Heart left ventricle (tissue), 16 donors: ENCODE data around the gene SUMF1. TPM values are rescaled to one million over a fixed set of nuclear protein-coding genes. Genes with fewer than 3 reads are reported as not detected.

Experiments used
- ATAC-seq, 4 donors: fragments of 200-7000 bp; cut with Tn5 transposase; one replicate each; pipeline ENCODE4 v1.9.1; 2020 to 2022; ENCODE audit warnings: moderate library complexity in 4 of 4, mild to moderate bottlenecking in 3 of 4, moderate number of reproducible peaks in 1 of 4
- DNase-seq, 5 donors: peaks; one replicate each; pipeline ENCODE4 v3.0.0-alpha.2; 2020
- H3K27ac ChIP-seq, 12 donors: fragments of 200-600 bp; sonication (generic) in 4 of 12; one replicate each; pipeline versions ENCODE4 v1.5.0 to v1.8.0; 2016 to 2022; ENCODE audit warnings: mild to moderate bottlenecking in 2 of 12
- H3K27me3 ChIP-seq, 9 donors: fragments of 200-600 bp; sonication (generic) in 2 of 9; one replicate each; pipeline versions ENCODE4 v1.5.1 to v1.8.0; 2016 to 2022; ENCODE audit warnings: mild to moderate bottlenecking in 3 of 9
- H3K36me3 ChIP-seq, 9 donors: fragments of 200-600 bp; sonication (generic) in 2 of 9; one replicate each; pipeline versions ENCODE4 v1.5.0 to v1.8.0; 2018 to 2022; ENCODE audit warnings: mild to moderate bottlenecking in 2 of 9
- H3K4me1 ChIP-seq, 12 donors: fragments of 200-600 bp; sonication (generic) in 4 of 12; one replicate each; pipeline versions ENCODE4 v1.5.0 to v1.8.0; 2016 to 2022; ENCODE audit warnings: mild to moderate bottlenecking in 3 of 12
- H3K4me3 ChIP-seq, 12 donors: fragments of 200-600 bp; sonication (generic) in 4 of 12; one replicate each; pipeline versions ENCODE4 v1.5.0 to v1.8.0; 2017 to 2022; ENCODE audit warnings: mild to moderate bottlenecking in 9 of 12, moderate library complexity in 4 of 12
- H3K9me3 ChIP-seq, 12 donors: fragments of 200-600 bp; sonication (generic) in 4 of 12; one replicate each; pipeline versions ENCODE4 v1.5.0 to v1.8.0; 2016 to 2022; ENCODE audit warnings: mild to moderate bottlenecking in 1 of 12
- CTCF ChIP-seq, 12 donors: fragments of 200-600 bp; sonication (generic) in 4 of 12; IDR thresholded peaks; one replicate each; pipeline versions ENCODE4 v1.5.0 to v1.8.0; 2018 to 2022; ENCODE audit warnings: antibody characterized with exemption in 12 of 12, mild to moderate bottlenecking in 5 of 12
- POLR2A ChIP-seq, 2 donors: fragments of 450-650 bp; IDR thresholded peaks; one replicate each; pipeline ENCODE4 v1.6.1; 2017; ENCODE audit warnings: antibody characterized with exemption in 2 of 2, mild to moderate bottlenecking in 2 of 2, moderate library complexity in 2 of 2
- WGBS, 4 donors: extraction: QIAGEN DNeasy Blood & Tissue Kit in 2 of 4; methylation state at CpG; one replicate each; pipeline versions ENCODE4 v1.1.5 to v1.1.7; 2013 to 2018; 5-methylcytosine and 5-hydroxymethylcytosine counted together
- intact Hi-C, 10 donors: fragments of 100-400 bp; cut with DNase I; formaldehyde crosslinking; loops; one replicate each; pipeline versions ENCODE4 v1.11.1 to v1.14.2; 2022
- polyA plus RNA-seq, 2 donors: library from polyadenylated mRNA; stranded (reverse); fragments of 200-250 nt; gene quantifications; one replicate each; pipeline ENCODE4 v1.2.3, GENCODE V29; 2013
- total RNA-seq, 9 donors: library from RNA; depleted of rRNA in 2 of 9; stranded (reverse); fragments of >200 nt in 2 of 9; fragmentation: NEBNext Ultra II Directional in 3 of 9; extraction: Animal tissue kit (Norgen Biotek cat#: 25700) in 3 of 9; gene quantifications; one replicate each; pipeline versions ENCODE4 v1.1.0 to v1.2.4, GENCODE V29; 2016 to 2023
- donor health status: ischemic (EF 13 %, LVEDD 7.1; RV severe dilation, severe dysfunction).
- donor health status: healthy with polysubstance abuse.
- donor health status: DM: no; HTN: yes; CAD: no.
- donor health status: DM: no; HTN: no; CAD: no.
- donor health status: ischemic (EF 25% LVEDD 6.9; RV normal size, moderate dysfunction).
- donor health status: ischemic (EF 25% LVEDD 5.7; RV mildly dilated, moderate dysfunction).
- donor health status: healthy.
- donor health status: DM: yes; HTN: yes; CAD: no.
- donor health status: ischemic (EF 35%, LVEDD 5.7; RV mildly dilated, moderate dysfunction).
- donor health status: nonischemic (EF 11% LVEDD 7.7; RV severe dilation, severe dysfunction).
- donor health status: DM: yes; HTN: yes; CAD: no.
- donor health status: PGD.
- donor health status: ischemic (EF 29% LVEDD 5.4; RV normal size, mild dysfunction).
- donor health status: nonischemic (EF 23%, LVEDD 6.1; RV moderate dilation, normal function).

SUMF1 gene
- total and polyA plus RNA-seq, 11 donors, result 3.9 to 21.1 (median 11.2) TPM

- peaks cover 0 to 4% (median 0%) of the 10 kb centered on the region in 9 donors for H3K36me3 ChIP-seq
- H3K27me3 ChIP-seq, result no peaks in the 10 kb centered on the region
- H3K27ac ChIP-seq, result no peak overlapping the region
- H3K4me1 ChIP-seq, result peaks cover 0 to 62% (median 26%) of the 10 kb centered on the region in 12 donors
- DNase-seq (no peak), ATAC-seq (no peak)
- intact Hi-C loops, result loop anchor here in 1 of 10 donors (10.0 kb wide), 1 partner anchor 155 kb away; no protein-coding TSS in a partner anchor
- 83 to 86% (median 85%) methylated on average over 5 of the region's 5 CpGs for WGBS, 4 donors
- TF ChIP-seq POLR2A (IDR thresholded peaks at IDR 0.05) (no peak), CTCF (IDR thresholded peaks at IDR 0.05) (no peak)
- no peak overlapping the region for H3K4me3 ChIP-seq
- H3K9me3 ChIP-seq, result no peaks in the 10 kb centered on the region
Observed at GRCh38 chr3:4509983-4510755, 43.1 kb upstream of the SUMF1 start.

GRCh38 chr3:4509043-4509442 is 42.0 kb upstream of the SUMF1 start:
- H3K4me1 ChIP-seq, result peaks cover 0 to 62% (median 33%) of the 10 kb centered on the region in 12 donors
- no peaks in the 10 kb centered on the region for H3K27me3 ChIP-seq
- intact Hi-C loops, result no loop called here
- ATAC-seq (no peak), DNase-seq (no peak)
- no peak overlapping the region for H3K4me3 ChIP-seq
- peaks cover 0 to 4% (median 0%) of the 10 kb centered on the region in 9 donors for H3K36me3 ChIP-seq
- TF ChIP-seq CTCF (IDR thresholded peaks at IDR 0.05), result no peak
- no peak for TF ChIP-seq POLR2A (IDR thresholded peaks at IDR 0.05)
- H3K27ac ChIP-seq, result no peak overlapping the region
- H3K9me3 ChIP-seq, result no peaks in the 10 kb centered on the region

GRCh38 chr3:4508048-4508981 is 41.2 kb upstream of the SUMF1 start:
- intact Hi-C loops, result no loop called here
- ATAC-seq (no peak), DNase-seq (no peak)
- Histone ChIP-seq H3K4me3 (no peak overlapping the region), H3K9me3 (no peaks in the 10 kb centered on the region), H3K4me1 (peaks cover 0 to 64% (median 32%) of the 10 kb centered on the region in 12 donors), H3K36me3 (peaks cover 0 to 4% (median 0%) of the 10 kb centered on the region in 9 donors), H3K27ac (peak overlapping the region in 1 of 12 donors; percentile 39), H3K27me3 (no peaks in the 10 kb centered on the region)
- TF ChIP-seq CTCF (IDR thresholded peaks at IDR 0.05), result no peak
- TF ChIP-seq POLR2A (IDR thresholded peaks at IDR 0.05), result no peak
- WGBS, 4 donors, result 83 to 88% (median 86%) methylated on average over 8 of the region's 8 CpGs
